ENCODE data around the gene EME2.

The EME2 gene

GRCh38 chr16:1771188-1771863 lies 1.3 kb upstream of the EME2 start, which contains the start of gene NME3:
Gene NME3, minus strand, starts transcription at chr16:1771543. Its CDS starts 9 bp downstream, at chr16:1771534.
- no peak for TF ChIP-seq CTCF (IDR thresholded peaks at IDR 0.05; ENCODE audit: insufficient read depth, missing control alignments)
- DNase-seq (ENCODE audit: insufficient read length, low spot score) (peak; percentile 89), FAIRE-seq (no peak)

- no peak for FAIRE-seq
- no peak for DNase-seq (ENCODE audit: insufficient read length, low spot score)
- TF ChIP-seq CTCF (IDR thresholded peaks at IDR 0.05; ENCODE audit: insufficient read depth, missing control alignments): no peak
Measured at GRCh38 chr16:1771864-1772361, 697 bp upstream of the EME2 start.

- peak; percentile 48 for TF ChIP-seq CTCF (IDR thresholded peaks at IDR 0.05; ENCODE audit: insufficient read depth, missing control alignments)
- DNase-seq (ENCODE audit: insufficient read length, low spot score): peak; percentile 70
- FAIRE-seq: no peak
Measured at GRCh38 chr16:1772908-1773702, 495 bp downstream of the EME2 start, which contains the start of gene MRPS34. Gene MRPS34, minus strand, starts transcription at chr16:1773134. Its CDS starts 15 bp downstream, at chr16:1773119.

- no peak for FAIRE-seq
- no peak for DNase-seq (ENCODE audit: insufficient read length, low spot score)
- no peak for TF ChIP-seq CTCF (IDR thresholded peaks at IDR 0.05; ENCODE audit: insufficient read depth, missing control alignments)
Measured at GRCh38 chr16:1773703-1774447, 1.3 kb downstream of the EME2 start.

- FAIRE-seq: no peak
- no peak for TF ChIP-seq CTCF (IDR thresholded peaks at IDR 0.05; ENCODE audit: insufficient read depth, missing control alignments)
- no peak for DNase-seq (ENCODE audit: insufficient read length, low spot score)
Measured at GRCh38 chr16:1774448-1774780, 1.8 kb downstream of the EME2 start.

GRCh38 chr16:1775006-1775845 lies 2.6 kb downstream of the EME2 start:
- FAIRE-seq: no peak
- TF ChIP-seq CTCF (IDR thresholded peaks at IDR 0.05; ENCODE audit: insufficient read depth, missing control alignments): no peak
- no peak for DNase-seq (ENCODE audit: insufficient read length, low spot score)
